ENCODE results near the gene NT5C2.
"Not testable (repeated sequence)": the region's sequence is repeated elsewhere in the genome, so short reads cannot be mapped to it uniquely, and the experiment has no call there.

The NT5C2 gene

GRCh38 chr10:103191198-103191597 lies 1.9 kb downstream of the NT5C2 start:
- peak overlapping the region; percentile 99 for H3K4me3 Mint-ChIP-seq
- H3K4me1 Mint-ChIP-seq (ENCODE audit: low read depth), result peaks cover 30% of the 10 kb centered on the region
- H3K36me3 Mint-ChIP-seq (ENCODE audit: low read depth), result peaks cover 13% of the 10 kb centered on the region
- H3K27me3 Mint-ChIP-seq (ENCODE audit: low read depth); H3K9me3 Mint-ChIP-seq: not testable (repeated sequence)
- H3K27ac Mint-ChIP-seq, result peak overlapping the region; percentile 100

- Mint-ChIP-seq H3K4me1 (ENCODE audit: low read depth) (peaks cover 42% of the 10 kb centered on the region), H3K9me3 (no peaks in the 10 kb centered on the region), H3K36me3 (ENCODE audit: low read depth) (peaks cover 26% of the 10 kb centered on the region), H3K27ac (no peak overlapping the region), H3K4me3 (no peak overlapping the region), H3K27me3 (ENCODE audit: low read depth) (no peaks in the 10 kb centered on the region)
Measured at GRCh38 chr10:103188853-103189252, 4.2 kb downstream of the NT5C2 start.

- no peaks in the 10 kb centered on the region for H3K9me3 Mint-ChIP-seq
- H3K4me3 Mint-ChIP-seq, result no peak overlapping the region
- peaks cover 42% of the 10 kb centered on the region for H3K4me1 Mint-ChIP-seq (ENCODE audit: low read depth)
- no peak overlapping the region for H3K27ac Mint-ChIP-seq
- no peaks in the 10 kb centered on the region for H3K27me3 Mint-ChIP-seq (ENCODE audit: low read depth)
- H3K36me3 Mint-ChIP-seq (ENCODE audit: low read depth), result peaks cover 22% of the 10 kb centered on the region
Measured at GRCh38 chr10:103186128-103186527, 6.9 kb downstream of the NT5C2 start.

GRCh38 chr10:103184615-103185014 lies 8.5 kb downstream of the NT5C2 start:
- Mint-ChIP-seq H3K9me3 (no peaks in the 10 kb centered on the region), H3K27me3 (ENCODE audit: low read depth) (no peaks in the 10 kb centered on the region), H3K4me1 (ENCODE audit: low read depth) (peaks cover 41% of the 10 kb centered on the region), H3K27ac (no peak overlapping the region), H3K4me3 (no peak overlapping the region), H3K36me3 (ENCODE audit: low read depth) (peaks cover 24% of the 10 kb centered on the region)

GRCh38 chr10:103183991-103184451 lies 9.1 kb downstream of the NT5C2 start:
- Mint-ChIP-seq H3K27ac (peak overlapping the region; percentile 0), H3K36me3 (ENCODE audit: low read depth) (peaks cover 24% of the 10 kb centered on the region), H3K4me1 (ENCODE audit: low read depth) (peaks cover 43% of the 10 kb centered on the region)
- not testable (repeated sequence) for H3K9me3 Mint-ChIP-seq; H3K27me3 Mint-ChIP-seq (ENCODE audit: low read depth); H3K4me3 Mint-ChIP-seq

- no peaks in the 10 kb centered on the region for H3K9me3 Mint-ChIP-seq
- H3K4me1 Mint-ChIP-seq (ENCODE audit: low read depth), result peaks cover 51% of the 10 kb centered on the region
- H3K36me3 Mint-ChIP-seq (ENCODE audit: low read depth), result peaks cover 28% of the 10 kb centered on the region
- H3K4me3 Mint-ChIP-seq, result no peak overlapping the region
- H3K27ac Mint-ChIP-seq, result no peak overlapping the region
- no peaks in the 10 kb centered on the region for H3K27me3 Mint-ChIP-seq (ENCODE audit: low read depth)
Measured at GRCh38 chr10:103181244-103181643, 11.8 kb downstream of the NT5C2 start.

GRCh38 chr10:103180491-103180890 lies 12.6 kb downstream of the NT5C2 start:
- H3K4me3 Mint-ChIP-seq, result no peak overlapping the region
- no peaks in the 10 kb centered on the region for H3K27me3 Mint-ChIP-seq (ENCODE audit: low read depth)
- no peaks in the 10 kb centered on the region for H3K9me3 Mint-ChIP-seq
- H3K4me1 Mint-ChIP-seq (ENCODE audit: low read depth), result peaks cover 45% of the 10 kb centered on the region
- H3K36me3 Mint-ChIP-seq (ENCODE audit: low read depth), result peaks cover 22% of the 10 kb centered on the region
- no peak overlapping the region for H3K27ac Mint-ChIP-seq

GRCh38 chr10:103177123-103177522 lies 15.9 kb downstream of the NT5C2 start:
- H3K36me3 Mint-ChIP-seq (ENCODE audit: low read depth), result peaks cover 28% of the 10 kb centered on the region
- peak overlapping the region; percentile 20 for H3K27ac Mint-ChIP-seq

GRCh38 chr10:103175580-103176285 lies 17.3 kb downstream of the NT5C2 start:
- Mint-ChIP-seq H3K9me3 (no peaks in the 10 kb centered on the region), H3K27me3 (ENCODE audit: low read depth) (no peaks in the 10 kb centered on the region), H3K36me3 (ENCODE audit: low read depth) (peaks cover 29% of the 10 kb centered on the region), H3K4me3 (no peak overlapping the region), H3K27ac (no peak overlapping the region), H3K4me1 (ENCODE audit: low read depth) (peaks cover 24% of the 10 kb centered on the region)

More at GRCh38 chr10:103177123-103177522, 15.9 kb downstream of the NT5C2 start:
- Mint-ChIP-seq H3K27me3 (ENCODE audit: low read depth) (no peaks in the 10 kb centered on the region), H3K4me3 (no peak overlapping the region), H3K9me3 (no peaks in the 10 kb centered on the region), H3K4me1 (ENCODE audit: low read depth) (peaks cover 27% of the 10 kb centered on the region)

GRCh38 chr10:103174324-103174723 lies 18.7 kb downstream of the NT5C2 start:
- H3K36me3 Mint-ChIP-seq (ENCODE audit: low read depth), result peaks cover 22% of the 10 kb centered on the region
- H3K27me3 Mint-ChIP-seq (ENCODE audit: low read depth); H3K4me3 Mint-ChIP-seq; H3K27ac Mint-ChIP-seq; H3K9me3 Mint-ChIP-seq: not testable (repeated sequence)
- peaks cover 17% of the 10 kb centered on the region for H3K4me1 Mint-ChIP-seq (ENCODE audit: low read depth)

GRCh38 chr10:103171278-103171677 lies 21.8 kb downstream of the NT5C2 start:
- Mint-ChIP-seq H3K27ac (no peak overlapping the region), H3K27me3 (ENCODE audit: low read depth) (no peaks in the 10 kb centered on the region), H3K9me3 (no peaks in the 10 kb centered on the region), H3K4me3 (no peak overlapping the region), H3K36me3 (ENCODE audit: low read depth) (peaks cover 25% of the 10 kb centered on the region), H3K4me1 (ENCODE audit: low read depth) (peaks cover 6% of the 10 kb centered on the region)

GRCh38 chr10:103168438-103168837 lies 24.6 kb downstream of the NT5C2 start:
- Mint-ChIP-seq H3K36me3 (ENCODE audit: low read depth) (peaks cover 25% of the 10 kb centered on the region), H3K27ac (no peak overlapping the region)

GRCh38 chr10:103167554-103167953 lies 25.5 kb downstream of the NT5C2 start:
- not testable (repeated sequence) for H3K27ac Mint-ChIP-seq; H3K4me1 Mint-ChIP-seq (ENCODE audit: low read depth); H3K9me3 Mint-ChIP-seq; H3K27me3 Mint-ChIP-seq (ENCODE audit: low read depth); H3K4me3 Mint-ChIP-seq
- peaks cover 24% of the 10 kb centered on the region for H3K36me3 Mint-ChIP-seq (ENCODE audit: low read depth)

More at GRCh38 chr10:103168438-103168837, 24.6 kb downstream of the NT5C2 start:
- Mint-ChIP-seq H3K9me3 (no peaks in the 10 kb centered on the region), H3K4me3 (no peak overlapping the region), H3K27me3 (ENCODE audit: low read depth) (no peaks in the 10 kb centered on the region), H3K4me1 (ENCODE audit: low read depth) (peaks cover 7% of the 10 kb centered on the region)

- Mint-ChIP-seq H3K9me3 (no peaks in the 10 kb centered on the region), H3K4me3 (no peak overlapping the region), H3K36me3 (ENCODE audit: low read depth) (peaks cover 27% of the 10 kb centered on the region), H3K27ac (no peak overlapping the region), H3K27me3 (ENCODE audit: low read depth) (no peaks in the 10 kb centered on the region), H3K4me1 (ENCODE audit: low read depth) (peaks cover 7% of the 10 kb centered on the region)
Measured at GRCh38 chr10:103166523-103166922, 26.5 kb downstream of the NT5C2 start.

GRCh38 chr10:103163766-103164403 lies 29.2 kb downstream of the NT5C2 start:
- H3K27me3 Mint-ChIP-seq (ENCODE audit: low read depth); H3K4me3 Mint-ChIP-seq; H3K9me3 Mint-ChIP-seq; H3K4me1 Mint-ChIP-seq (ENCODE audit: low read depth); H3K27ac Mint-ChIP-seq: not testable (repeated sequence)
- H3K36me3 Mint-ChIP-seq (ENCODE audit: low read depth), result peaks cover 32% of the 10 kb centered on the region
